PC-3 (cell line): ENCODE results near the gene SLC22A25.

Experiments
- CTCF ChIP-seq: fragments of 300-600 bp; sonication (generic); conservative IDR thresholded peaks from 2 replicates; pipeline ENCODE4 v1.5.1; 2017; ENCODE audit warnings: antibody characterized with exemption, low read depth, mild to moderate bottlenecking, low read length
- EZH2 ChIP-seq: fragments of 300-600 bp; sonication (generic); IDR thresholded peaks from one replicate; pipeline ENCODE4 v1.6.1; 2017; ENCODE audit warnings: antibody characterized with exemption, mild to moderate bottlenecking, low read length; ENCODE audit not compliant: unreplicated experiment
- EZH2phosphoT487 ChIP-seq: fragments of 300-600 bp; sonication (generic); IDR thresholded peaks from 2 replicates; pipeline ENCODE4 v1.6.1; 2018; ENCODE audit warnings: mild to moderate bottlenecking, antibody characterized with exemption, low read length, borderline replicate concordance

- no peak for TF ChIP-seq CTCF
- no peak for TF ChIP-seq EZH2phosphoT487
- no peak for TF ChIP-seq EZH2
Measured at GRCh38 chr11:63240791-63241379, 2.5 kb downstream of the SLC22A25 start.
